Body of pancreas (tissue), 4 donors: ENCODE results near the gene MAP7D2. TPM values are rescaled to one million over a fixed set of nuclear protein-coding genes. Genes with fewer than 3 reads are reported as not detected.
A peak's percentile ranks its signal among the peaks of the same experiment; 100 is the strongest.
"Not testable (repeated sequence)": the region's sequence is repeated elsewhere in the genome, so short reads cannot be mapped to it uniquely, and the experiment has no call there.

Source experiments
- ATAC-seq: fragments of 150-250 bp; one replicate; pipeline ENCODE4 v1.9.1; 2016
- DNase-seq, 4 donors: peaks; one replicate each; pipeline ENCODE4 v3.0.0-alpha.2; 2019
- H3K27ac ChIP-seq, 4 donors: fragments of 200-600 bp; sonication (generic); 1 replicate in 3 of 4; 2 replicates in 1 of 4; pipeline versions ENCODE4 v1.5.1 to v1.6.1; 2016 to 2019; ENCODE audit warnings: mild to moderate bottlenecking in 1 of 4, mixed read lengths in 1 of 4, moderate library complexity in 1 of 4
- H3K27me3 ChIP-seq, 2 donors: fragments of 200-600 bp; sonication (generic); one replicate each; pipeline ENCODE4 v1.6.0; 2016; ENCODE audit warnings: mild to moderate bottlenecking in 1 of 2
- H3K36me3 ChIP-seq, 2 donors: fragments of 200-600 bp; sonication (generic); replicated peaks in 1 of 2; 2 replicates each; pipeline ENCODE4 v1.5.1; 2016; ENCODE audit warnings: low read depth in 2 of 2; ENCODE audit not compliant: insufficient read depth in 1 of 2
- H3K4me1 ChIP-seq: fragments of 200-600 bp; sonication (generic); one replicate; pipeline ENCODE4 v1.6.0; 2016
- H3K4me3 ChIP-seq, 2 donors: fragments of 200-600 bp; sonication (generic); 1 replicate in 1 of 2; 2 replicates in 1 of 2; pipeline ENCODE4 v1.5.1; 2016 to 2019
- H3K9me3 ChIP-seq, 3 donors: fragments of 200-600 bp; sonication (generic); 1 replicate in 2 of 3; 2 replicates in 1 of 3; pipeline ENCODE4 v1.5.1; 2016
- POLR2A ChIP-seq, 3 donors: fragments of 450-650 bp; IDR thresholded peaks; one replicate each; pipeline ENCODE4 v1.6.1; 2016; ENCODE audit warnings: antibody characterized with exemption in 3 of 3, mild to moderate bottlenecking in 2 of 3
- WGBS, 2 donors: methylation state at CpG; one replicate each; pipeline ENCODE4 v1.1.5; 2017; 5-methylcytosine and 5-hydroxymethylcytosine counted together
- intact Hi-C: fragments of 100-400 bp; cut with DNase I; formaldehyde crosslinking; loops from one replicate; pipeline ENCODE4 v1.15.1; 2023
- total RNA-seq, 2 donors: library from RNA; depleted of rRNA; stranded (reverse); fragments of >200 nt; gene quantifications; one replicate each; pipeline ENCODE4 v1.1.0, GENCODE V29; 2016
- TF ChIP-seq, protein P1 (sequence below), 7 experiments: fragments of 450-650 bp in 4 of 7; fragments of 200-600 bp in 3 of 7; sonication (generic) in 3 of 7; IDR thresholded peaks; one replicate each; pipeline ENCODE4 v1.5.1; 2016 to 2019; ENCODE audit warnings: antibody characterized with exemption in 7 of 7

Gene MAP7D2
- total RNA-seq, 2 donors from 2014 or later, result under 0.01 to 0.99 TPM

DNA sequence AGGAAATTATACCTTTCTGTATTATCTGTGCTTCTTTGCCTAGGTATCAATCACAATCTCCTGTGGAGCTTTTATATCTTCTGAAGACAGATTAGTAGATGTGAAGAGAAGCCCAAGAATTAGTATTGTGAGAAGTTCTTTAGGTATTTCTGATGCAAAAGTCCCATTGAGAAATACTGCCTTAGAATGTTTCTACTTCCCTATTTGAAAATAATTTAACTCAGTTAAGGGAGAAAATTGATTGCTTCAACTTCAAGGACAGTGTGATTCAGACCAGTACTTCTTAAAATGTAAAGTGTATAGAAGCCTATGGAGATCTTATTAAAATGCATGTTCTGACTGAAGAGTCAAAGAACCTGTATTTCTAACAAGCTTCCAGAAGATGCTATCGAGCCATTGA is 16.0 kb upstream of the MAP7D2 start:
- Histone ChIP-seq H3K4me3 (no peak overlapping the region), H3K4me1 (no peaks in the 10 kb centered on the region), H3K9me3 (no peaks in the 10 kb centered on the region), H3K27me3 (no peaks in the 10 kb centered on the region), H3K36me3 (no peaks in the 10 kb centered on the region), H3K27ac (no peak overlapping the region)
- no peak for ATAC-seq
- no peak for DNase-seq
- no peak for TF ChIP-seq POLR2A (IDR thresholded peaks at IDR 0.05)
- TF ChIP-seq, protein P1, sequence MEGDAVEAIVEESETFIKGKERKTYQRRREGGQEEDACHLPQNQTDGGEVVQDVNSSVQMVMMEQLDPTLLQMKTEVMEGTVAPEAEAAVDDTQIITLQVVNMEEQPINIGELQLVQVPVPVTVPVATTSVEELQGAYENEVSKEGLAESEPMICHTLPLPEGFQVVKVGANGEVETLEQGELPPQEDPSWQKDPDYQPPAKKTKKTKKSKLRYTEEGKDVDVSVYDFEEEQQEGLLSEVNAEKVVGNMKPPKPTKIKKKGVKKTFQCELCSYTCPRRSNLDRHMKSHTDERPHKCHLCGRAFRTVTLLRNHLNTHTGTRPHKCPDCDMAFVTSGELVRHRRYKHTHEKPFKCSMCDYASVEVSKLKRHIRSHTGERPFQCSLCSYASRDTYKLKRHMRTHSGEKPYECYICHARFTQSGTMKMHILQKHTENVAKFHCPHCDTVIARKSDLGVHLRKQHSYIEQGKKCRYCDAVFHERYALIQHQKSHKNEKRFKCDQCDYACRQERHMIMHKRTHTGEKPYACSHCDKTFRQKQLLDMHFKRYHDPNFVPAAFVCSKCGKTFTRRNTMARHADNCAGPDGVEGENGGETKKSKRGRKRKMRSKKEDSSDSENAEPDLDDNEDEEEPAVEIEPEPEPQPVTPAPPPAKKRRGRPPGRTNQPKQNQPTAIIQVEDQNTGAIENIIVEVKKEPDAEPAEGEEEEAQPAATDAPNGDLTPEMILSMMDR (IDR thresholded peaks at IDR 0.05), result no peak
- 67 to 91% methylated on average over 1 of the region's 1 CpG for WGBS, 2 donors
- intact Hi-C loops, result no loop called here

DNA sequence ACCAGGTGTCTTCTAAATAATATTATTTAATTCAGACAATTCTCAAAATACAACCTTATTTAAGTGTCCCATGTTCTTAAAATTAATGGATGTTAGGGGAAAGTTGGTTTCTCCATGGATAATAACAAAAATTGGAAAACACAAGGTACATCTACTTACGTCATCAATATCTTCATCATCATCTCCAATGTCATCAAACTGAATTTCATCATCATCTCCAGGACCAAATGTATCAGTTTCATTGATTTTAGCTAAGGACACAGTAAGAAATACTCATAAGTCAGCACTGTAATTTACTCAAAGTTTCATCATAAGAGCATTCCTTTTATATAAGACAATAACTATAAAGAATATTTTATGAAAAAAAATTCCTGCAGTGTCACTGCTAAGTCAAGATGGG is 13.7 kb upstream of the MAP7D2 start:
- intact Hi-C loops, result no loop called here
- DNase-seq (no peak), ATAC-seq (no peak)
- no peaks in the 10 kb centered on the region for H3K4me1 ChIP-seq
- no peaks in the 10 kb centered on the region for H3K9me3 ChIP-seq
- no peaks in the 10 kb centered on the region for H3K27me3 ChIP-seq
- TF ChIP-seq, protein P1 (IDR thresholded peaks at IDR 0.05), result no peak
- TF ChIP-seq POLR2A (IDR thresholded peaks at IDR 0.05), result no peak
- WGBS, 2 donors, result 75% methylated on average over 1 of the region's 1 CpG
- no peak overlapping the region for H3K27ac ChIP-seq
- H3K4me3 ChIP-seq, result no peak overlapping the region
- no peaks in the 10 kb centered on the region for H3K36me3 ChIP-seq

DNA sequence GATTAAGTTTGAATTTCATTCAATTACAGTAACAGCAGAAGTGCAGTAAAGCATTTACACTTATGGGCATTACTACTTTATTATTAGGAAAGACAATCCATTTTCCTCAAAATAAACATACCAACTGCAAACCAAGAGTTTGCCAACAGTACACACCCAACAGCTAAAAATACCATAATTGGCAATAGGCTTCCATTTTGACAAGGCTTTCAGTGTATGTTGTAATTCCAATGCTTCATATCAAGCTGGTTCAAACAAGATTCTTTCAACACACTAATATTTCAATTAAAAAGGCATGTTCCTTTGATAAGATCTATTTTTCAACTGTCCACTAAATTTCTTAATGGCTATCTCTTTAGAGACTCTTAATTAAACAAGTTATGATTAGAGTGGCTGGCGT is 12.8 kb upstream of the MAP7D2 start:
- H3K9me3 ChIP-seq, result no peaks in the 10 kb centered on the region
- intact Hi-C loops, result no loop called here
- no peaks in the 10 kb centered on the region for H3K4me1 ChIP-seq
- no peak overlapping the region for H3K4me3 ChIP-seq
- no peaks in the 10 kb centered on the region for H3K36me3 ChIP-seq
- no peak overlapping the region for H3K27ac ChIP-seq
- 28 to 29% methylated on average over 1 of the region's 1 CpG for WGBS, 2 donors
- DNase-seq (no peak), ATAC-seq (no peak)
- H3K27me3 ChIP-seq, result no peaks in the 10 kb centered on the region
- TF ChIP-seq, protein P1 (IDR thresholded peaks at IDR 0.05), result no peak
- no peak for TF ChIP-seq POLR2A (IDR thresholded peaks at IDR 0.05)

DNA sequence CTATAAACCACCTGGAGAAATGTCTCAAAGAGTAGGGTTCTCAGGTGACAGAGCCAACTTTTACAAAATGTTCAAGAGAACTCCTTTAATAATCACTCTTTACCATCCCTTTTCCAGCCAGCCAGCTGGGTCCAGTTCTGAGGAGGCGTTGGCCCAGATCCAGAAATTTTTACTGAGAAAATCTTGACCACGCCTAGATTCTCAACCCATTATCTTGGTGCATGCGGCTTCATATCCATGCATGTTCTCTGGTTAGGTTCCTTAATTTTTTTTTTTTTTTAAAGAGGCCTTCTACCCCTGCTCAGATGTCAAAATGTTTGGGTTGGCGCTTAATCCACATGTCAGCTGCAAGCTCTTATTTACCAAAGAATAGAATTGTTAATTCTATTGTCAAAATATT is 12.0 kb upstream of the MAP7D2 start:
- no peaks in the 10 kb centered on the region for H3K27me3 ChIP-seq
- no peaks in the 10 kb centered on the region for H3K9me3 ChIP-seq
- H3K36me3 ChIP-seq, result no peaks in the 10 kb centered on the region
- intact Hi-C loops, result no loop called here
- no peak overlapping the region for H3K4me3 ChIP-seq
- 38 to 56% methylated on average over 4 of the region's 4 CpGs for WGBS, 2 donors
- no peak for DNase-seq
- ATAC-seq, result no peak
- no peak overlapping the region for H3K27ac ChIP-seq
- TF ChIP-seq, protein P1 (IDR thresholded peaks at IDR 0.05), result no peak
- no peak for TF ChIP-seq POLR2A (IDR thresholded peaks at IDR 0.05)
- no peaks in the 10 kb centered on the region for H3K4me1 ChIP-seq

DNA sequence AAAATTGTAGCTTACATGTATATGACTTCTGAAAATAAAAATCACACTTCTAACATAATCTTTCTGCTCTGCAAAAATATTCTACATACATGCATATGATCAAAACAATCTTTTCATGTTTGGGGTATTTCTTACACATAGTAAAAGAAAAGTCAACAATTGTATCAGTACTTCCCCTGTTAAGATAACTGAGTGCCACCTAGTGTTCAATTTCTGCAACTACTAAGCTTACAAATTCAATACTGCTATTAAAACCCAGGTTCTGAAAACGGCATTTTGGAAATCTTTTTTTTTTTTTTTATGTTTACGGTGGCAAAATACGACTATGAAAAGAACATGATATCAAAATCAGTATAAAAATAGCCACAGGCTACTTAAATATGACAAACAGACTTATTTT is 10.7 kb upstream of the MAP7D2 start:
- H3K27ac ChIP-seq, H3K36me3 ChIP-seq, H3K9me3 ChIP-seq, intact Hi-C loops, H3K4me1 ChIP-seq, H3K4me3 ChIP-seq, H3K27me3 ChIP-seq, DNase-seq: not testable (repeated sequence)
- ATAC-seq, result peak; percentile 73
- 0% methylated on average over 3 of the region's 3 CpGs for WGBS, 2 donors
- TF ChIP-seq, protein P1 (IDR thresholded peaks at IDR 0.05), result peak in 1 of 7 experiments; percentile 11

DNA sequence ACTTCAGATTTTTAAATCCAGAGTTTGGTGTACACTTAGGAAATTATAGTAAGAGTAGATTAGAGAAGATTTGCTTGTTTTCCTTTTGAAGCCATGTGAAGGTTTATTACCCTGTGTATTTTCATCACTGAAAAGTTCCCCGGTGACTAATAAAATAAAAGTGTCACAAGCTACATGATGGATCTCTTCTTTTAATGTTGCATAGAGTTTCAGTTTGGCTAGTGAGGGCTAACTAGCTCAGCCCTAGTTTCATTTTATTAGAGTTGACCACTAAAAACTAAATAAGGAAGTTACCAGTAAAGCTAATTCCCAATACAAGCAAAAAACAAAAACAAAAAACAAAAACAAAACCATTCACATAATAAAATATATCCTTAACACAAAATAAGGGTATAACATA is 10.1 kb upstream of the MAP7D2 start:
- ATAC-seq, H3K9me3 ChIP-seq, H3K36me3 ChIP-seq, H3K27ac ChIP-seq, H3K4me3 ChIP-seq, DNase-seq, H3K27me3 ChIP-seq, H3K4me1 ChIP-seq, intact Hi-C loops: not testable (repeated sequence)
- WGBS, 2 donors, result no CpG with 5 or more reads among the region's 1 CpG
